ENCODE measurements around the gene KRTAP4-11.
"Not testable (repeated sequence)": the region's sequence is repeated elsewhere in the genome, so short reads cannot be mapped to it uniquely, and the experiment has no call there.

Gene KRTAP4-11

GRCh38 chr17:41083427-41083826 lies 34.7 kb downstream of the KRTAP4-11 start:
- DNase-seq = not testable (repeated sequence)

- DNase-seq = no peak
Observed at GRCh38 chr17:41082626-41083025, 35.5 kb downstream of the KRTAP4-11 start.

- DNase-seq = no peak
Observed at GRCh38 chr17:41076788-41077187, 41.4 kb downstream of the KRTAP4-11 start.

GRCh38 chr17:41073676-41074075 lies 44.5 kb downstream of the KRTAP4-11 start:
- DNase-seq = no peak

- no peak for DNase-seq
Observed at GRCh38 chr17:41071606-41072360, 46.4 kb downstream of the KRTAP4-11 start.

- no peak for DNase-seq
Observed at GRCh38 chr17:41069031-41069430, 49.1 kb downstream of the KRTAP4-11 start.

- no peak for DNase-seq
Observed at GRCh38 chr17:41067281-41067680, 50.9 kb downstream of the KRTAP4-11 start.
